Activated T-cell treated with anti-CD3 and anti-CD28 coated beads for 48 hours (primary cell): ENCODE data around the gene HNF1B.

Experiments
- DNase-seq: peaks from one replicate; pipeline ENCODE4 v3.0.0-alpha.2; 2020; ENCODE audit warnings: low read depth

HNF1B gene

DNA sequence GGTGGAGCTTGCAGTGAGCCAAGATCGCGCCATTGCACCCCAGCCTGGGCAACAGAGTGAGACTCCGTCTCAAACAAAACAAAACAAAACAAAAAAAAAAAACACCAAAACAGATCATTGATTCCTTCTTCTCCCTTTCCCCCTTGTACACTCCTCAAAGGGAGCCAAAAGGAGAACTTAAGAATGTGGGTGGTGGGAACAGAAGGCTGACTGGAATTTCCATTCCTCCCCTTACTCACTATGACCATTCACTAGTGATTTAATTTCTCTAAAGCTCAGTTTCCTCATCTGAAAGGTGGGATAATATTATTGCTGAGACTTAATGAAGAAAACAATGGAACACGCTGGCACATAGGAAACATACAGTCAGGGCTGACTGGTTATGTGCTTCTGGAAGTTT lies 17.1 kb upstream of the HNF1B start:
- no peak for DNase-seq

DNA sequence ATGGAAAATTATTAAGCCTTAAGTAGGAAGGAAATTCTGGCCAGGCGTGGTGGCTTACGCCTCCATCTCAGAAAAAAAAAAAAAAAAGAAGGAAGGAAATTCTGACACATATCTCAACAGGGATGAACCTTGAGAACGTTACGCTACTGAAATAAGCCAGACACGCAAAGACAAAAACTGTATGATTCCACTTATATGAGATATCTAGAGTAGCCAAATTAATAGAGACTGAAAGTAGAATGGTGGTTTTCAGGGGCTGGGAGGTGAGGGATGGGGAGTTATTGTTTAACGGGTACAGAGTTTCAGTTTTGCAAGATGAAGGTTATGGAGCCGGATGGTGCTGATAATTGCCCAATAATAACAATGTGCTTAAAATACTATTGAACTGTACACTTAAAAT lies 16.2 kb upstream of the HNF1B start:
- DNase-seq, result no peak

DNA sequence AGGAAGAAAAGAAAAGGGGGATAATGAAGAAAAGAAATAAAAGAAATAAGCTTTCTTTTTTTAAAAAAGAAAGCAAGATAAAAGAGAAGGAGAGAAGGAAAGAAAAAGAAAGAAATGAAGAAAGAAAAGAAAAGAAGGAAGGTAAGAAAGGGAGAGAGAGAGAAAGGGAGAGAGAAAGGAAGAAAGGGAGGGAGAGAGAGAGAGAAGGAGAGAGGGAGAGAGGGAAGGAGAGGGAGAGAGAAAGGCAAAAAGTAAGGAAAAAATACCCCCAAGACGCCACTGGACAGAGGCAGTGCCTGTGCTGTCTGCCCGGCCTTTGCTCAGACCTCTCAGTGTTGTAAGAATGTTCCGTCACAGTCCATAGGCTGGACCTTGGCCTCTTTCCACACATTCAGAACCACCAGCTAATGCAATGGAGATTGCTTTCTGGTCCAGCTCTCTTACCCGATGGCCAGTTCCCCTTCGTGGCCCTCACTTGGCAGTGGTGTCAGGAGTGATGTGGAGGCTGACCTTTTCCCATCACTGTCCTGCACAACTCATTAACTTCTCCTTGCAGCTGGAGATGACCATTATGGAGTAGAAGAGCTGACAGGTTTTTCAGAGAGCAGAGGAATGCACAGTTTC lies 14.3 kb upstream of the HNF1B start:
- no peak for DNase-seq

DNA sequence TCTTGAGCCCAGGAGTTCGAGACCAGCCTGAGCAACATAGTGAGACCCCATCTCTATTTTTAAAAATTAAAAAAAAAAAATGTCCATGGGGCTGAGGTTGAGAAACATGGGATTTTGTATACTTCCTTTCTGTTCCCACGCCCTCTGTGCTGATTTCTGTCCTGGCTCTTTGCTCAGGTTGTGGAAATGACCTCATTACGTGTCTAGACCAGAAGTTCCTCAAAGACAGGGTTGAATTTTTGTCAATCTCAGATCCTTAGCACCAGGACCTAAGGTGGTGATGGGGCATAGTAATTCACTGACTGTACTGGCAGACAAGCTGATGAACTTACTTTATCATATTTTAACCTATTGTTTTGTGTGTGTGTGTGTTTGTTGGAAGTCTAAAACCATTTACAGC lies 11.2 kb upstream of the HNF1B start:
- DNase-seq, result no peak

DNA sequence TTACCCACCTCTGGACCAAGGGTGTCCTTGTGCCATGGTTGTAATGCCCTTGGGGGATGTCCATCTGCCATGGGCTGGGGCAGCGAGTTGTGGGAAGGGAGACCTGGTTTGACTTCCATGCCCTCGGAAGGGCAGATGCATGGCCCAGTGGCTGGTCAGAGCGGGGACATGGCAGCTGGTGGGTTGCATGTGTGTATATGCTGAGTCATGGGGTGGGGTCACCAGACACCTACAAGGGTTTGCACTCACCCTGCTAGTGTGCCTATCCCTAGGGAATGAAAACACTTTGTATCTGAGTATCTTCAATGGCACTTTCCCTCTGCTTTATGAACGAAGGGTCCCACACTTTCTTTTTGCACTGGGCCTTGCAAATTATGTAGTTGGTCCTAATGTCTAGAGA lies 10.6 kb upstream of the HNF1B start:
- DNase-seq, result no peak

GRCh38 chr17:37754363-37754762 lies 9.5 kb upstream of the HNF1B start:
- DNase-seq, result no peak

DNA sequence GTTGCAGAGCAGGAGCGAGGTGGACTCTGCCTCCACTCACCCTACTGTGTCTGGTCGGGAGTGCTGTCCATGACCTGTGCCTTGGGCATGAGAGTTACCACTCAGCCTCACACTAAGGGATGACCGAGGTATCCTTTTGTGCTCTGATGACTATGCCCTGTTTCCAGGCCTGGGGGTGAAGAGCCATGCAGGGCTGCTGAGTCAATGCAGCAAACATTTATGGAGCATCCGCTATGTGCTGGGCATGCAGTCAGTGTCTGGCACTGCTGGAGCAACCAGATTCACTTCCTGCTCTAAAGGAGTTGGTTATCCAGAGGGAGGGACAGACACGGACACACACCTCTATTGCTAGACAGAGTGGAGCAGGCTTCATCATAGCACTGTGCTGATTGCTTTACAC lies 7.6 kb upstream of the HNF1B start:
- DNase-seq, result no peak

GRCh38 chr17:37750768-37751475 lies 6.1 kb upstream of the HNF1B start:
- no peak for DNase-seq

GRCh38 chr17:37750292-37750691 lies 5.4 kb upstream of the HNF1B start:
- DNase-seq, result no peak

DNA sequence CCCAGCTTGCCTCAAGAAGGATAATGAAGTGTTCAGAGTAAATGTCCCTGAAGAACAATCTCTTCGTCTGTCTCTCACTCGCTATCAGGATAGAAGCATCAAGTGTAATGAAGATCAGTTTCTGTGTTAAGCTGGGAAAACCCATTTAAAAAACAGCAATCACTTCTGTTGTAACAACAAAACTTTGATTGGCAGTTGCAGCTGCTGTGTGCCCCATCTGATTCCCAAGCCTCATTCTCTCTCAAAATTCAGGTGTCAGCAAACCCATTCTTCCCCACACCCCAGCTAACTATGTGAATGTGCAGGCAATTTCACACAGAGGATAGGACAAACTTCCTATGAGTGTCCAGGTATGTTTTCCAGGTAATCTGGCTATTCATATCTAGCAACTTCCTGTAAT lies 2.4 kb upstream of the HNF1B start:
- DNase-seq, result no peak

DNA sequence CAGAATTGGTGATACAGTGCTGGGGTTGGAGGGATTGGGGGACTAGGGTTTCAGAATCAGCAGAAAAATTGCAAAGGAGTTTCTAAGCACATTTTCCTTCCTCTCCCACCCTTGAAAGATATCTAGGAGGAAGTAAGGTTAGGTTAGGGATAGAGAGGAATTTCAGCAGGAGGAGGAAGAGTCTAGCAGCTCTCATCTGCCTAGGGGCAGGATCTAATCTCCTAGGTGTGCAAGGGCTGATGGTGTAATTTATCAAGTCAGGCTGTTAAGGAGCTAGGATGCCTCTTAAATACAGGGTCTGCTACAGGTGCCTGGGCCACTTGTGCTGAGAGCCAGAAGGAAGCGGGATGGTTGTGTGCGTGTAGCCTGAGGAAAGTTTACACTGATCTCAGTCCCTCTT lies 1.8 kb upstream of the HNF1B start:
- no peak for DNase-seq

DNA sequence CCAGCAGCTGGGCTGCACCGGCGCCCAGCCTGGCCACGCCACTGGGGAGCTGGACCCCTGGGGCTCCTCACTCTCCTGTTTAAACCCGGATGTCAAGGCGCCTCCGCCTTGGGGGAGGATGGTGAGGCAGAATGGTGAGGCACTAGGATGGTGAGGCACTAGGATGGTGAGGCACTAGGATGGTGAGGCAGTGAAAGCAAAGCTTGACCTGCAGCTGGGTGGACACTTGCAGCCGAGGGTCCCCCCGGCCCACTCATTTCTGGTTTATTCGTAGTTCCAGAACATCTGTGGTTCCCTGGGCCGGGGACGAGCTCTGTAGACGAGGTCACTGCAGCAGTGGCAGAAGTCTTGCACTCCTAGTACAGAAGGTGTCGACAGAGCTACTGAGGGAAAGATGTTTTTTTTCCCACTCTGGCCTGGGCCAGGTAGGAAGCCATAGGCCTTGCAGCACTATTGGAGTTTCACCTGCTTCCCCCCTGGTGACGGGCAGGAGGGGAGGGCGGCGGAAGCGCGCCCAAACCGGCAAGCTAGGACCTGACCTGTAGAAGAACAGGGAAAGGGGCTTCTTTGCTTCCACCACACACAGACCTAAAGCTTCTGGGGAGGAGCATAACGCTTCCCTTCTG lies 1.1 kb upstream of the HNF1B start:
- DNase-seq, result no peak

DNA sequence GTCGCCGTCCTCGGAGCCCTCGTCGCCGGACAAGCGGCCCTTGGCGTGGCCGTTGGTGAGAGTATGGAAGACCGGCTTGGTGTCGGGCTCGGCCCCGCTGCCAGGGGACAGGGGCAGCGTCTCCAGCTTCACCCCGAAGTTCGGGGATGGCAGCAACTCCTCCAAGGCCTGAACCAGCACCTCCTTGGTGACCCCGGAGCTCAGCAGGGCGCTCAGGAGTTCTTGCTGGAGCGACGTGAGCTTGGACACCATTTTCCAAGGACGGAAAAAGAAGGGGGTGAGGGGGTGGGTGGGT lies 279 bp downstream of the HNF1B start:
- no peak for DNase-seq

DNA sequence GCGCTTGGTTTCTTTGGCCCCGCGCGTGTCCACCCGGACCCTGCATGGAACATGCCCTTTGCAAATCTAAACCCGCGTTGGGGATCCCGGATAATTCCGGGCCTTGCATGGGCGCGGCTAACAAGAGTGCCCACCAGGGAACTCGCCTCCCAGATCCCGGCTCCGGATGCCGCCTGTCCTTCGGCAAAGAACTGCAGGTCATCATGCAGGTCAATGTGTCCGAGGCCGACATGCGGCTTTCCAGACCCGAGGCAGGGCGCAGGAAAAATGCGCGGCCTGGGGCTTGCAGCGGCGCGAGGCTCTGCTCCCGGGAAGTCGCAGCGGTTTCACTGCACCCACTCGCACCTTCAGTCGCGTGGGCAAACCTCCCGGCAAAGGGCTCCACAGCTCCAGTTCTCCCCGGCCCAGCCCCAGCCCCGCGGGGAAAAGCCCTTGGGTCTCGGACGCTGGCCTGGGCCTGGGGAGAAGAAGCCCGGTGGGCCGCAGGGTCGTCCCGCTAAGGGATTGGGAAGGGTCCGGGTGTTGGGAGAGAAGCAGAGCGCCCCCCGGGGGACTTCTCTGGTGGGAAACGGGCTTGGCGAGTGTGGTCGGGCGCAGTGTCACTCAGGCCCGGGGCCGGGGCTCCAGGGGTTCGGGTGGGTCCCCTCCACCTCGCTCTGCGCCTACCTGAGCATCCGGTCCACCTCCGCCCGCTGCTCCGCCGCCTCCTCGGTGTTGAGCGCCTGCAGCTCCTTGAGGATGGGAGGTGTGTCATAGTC lies 805 bp downstream of the HNF1B start:
- DNase-seq, result no peak

DNA sequence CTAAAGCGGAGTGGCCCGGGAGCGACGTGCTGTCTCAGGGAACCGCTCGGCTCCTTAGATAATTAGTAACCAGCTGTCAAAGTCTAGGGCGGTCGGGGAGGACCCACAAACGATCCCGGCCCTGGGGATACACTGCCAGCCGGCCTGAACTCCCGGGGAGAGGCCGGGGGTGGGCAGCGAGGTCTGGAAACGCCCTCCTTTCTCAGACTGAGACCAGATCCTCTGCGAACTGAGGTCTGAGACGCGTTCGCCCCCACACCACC lies 1.3 kb downstream of the HNF1B start:
- no peak for DNase-seq

DNA sequence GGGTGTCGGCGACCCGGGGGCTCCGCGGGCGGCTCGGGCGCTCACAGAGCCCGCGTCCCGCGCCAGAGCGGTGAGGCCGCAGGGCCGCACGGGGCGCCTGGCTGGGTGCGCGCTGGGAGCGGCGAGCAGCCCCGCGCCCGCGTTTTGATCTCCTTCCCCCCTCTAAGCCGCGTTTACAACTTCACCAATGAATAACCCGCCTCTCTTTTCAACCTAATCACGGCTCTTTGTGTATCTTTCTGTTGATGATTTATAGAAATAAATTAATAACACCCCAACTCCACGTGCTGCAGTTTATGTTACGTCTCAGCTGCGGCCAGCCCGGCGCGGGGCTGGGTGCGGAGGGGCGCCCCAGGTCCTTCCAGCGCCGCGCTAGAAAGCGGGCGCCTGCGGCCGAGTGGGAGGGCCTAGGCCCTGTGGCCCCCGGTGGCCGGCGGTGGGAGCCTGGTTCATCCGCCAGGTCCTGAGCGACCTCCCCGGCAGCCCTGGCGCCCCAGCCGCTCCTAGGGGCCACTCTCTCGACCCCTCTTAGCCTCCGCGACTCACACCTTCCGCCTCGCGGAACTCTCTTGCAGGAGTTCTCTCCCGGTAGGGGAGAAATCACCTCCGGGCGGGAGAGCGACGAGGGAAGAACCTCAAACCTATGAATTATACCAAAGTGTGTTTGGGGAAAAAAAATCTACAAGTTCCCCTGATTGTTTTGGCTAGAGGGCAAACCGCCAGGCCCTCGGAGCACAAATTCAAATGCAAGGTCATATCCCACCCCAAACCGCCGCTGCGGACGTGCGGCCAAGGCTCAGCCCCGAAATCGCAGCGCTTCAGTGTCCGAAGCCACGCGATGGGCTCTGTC lies 1.9 kb downstream of the HNF1B start:
- DNase-seq, result no peak

DNA sequence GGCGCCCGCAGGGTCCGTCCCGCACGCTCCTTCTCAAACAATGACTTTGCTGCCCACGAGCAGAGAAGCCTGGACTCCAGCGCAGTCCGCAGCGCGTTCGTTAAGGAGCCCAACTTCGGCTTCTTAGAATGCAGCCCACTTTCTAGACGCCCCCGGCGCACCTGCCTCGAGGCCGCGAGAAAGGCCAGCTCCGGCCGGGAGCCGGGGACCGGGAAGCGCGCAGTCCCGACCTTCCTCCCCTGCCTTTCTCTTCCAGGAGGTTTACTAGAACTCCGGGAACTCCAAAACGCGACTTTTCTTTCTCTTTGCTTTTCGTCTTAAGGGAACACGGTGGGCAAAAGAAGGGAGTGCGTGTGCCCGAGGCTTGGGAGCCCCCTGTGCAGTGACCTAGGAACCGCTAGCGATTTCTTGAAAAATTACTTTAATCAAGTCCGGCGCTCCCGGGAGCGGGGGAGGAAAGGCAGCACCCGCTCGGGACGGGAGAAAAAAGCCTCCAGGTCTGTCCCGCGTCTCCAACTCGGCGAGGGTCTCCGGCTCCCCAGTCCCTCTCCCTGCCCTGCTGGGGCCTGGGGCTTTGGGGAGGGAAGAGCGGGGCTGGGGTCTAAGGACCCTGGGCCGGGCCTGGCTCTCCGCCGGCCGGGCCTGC lies 2.6 kb downstream of the HNF1B start:
- DNase-seq, result no peak

GRCh38 chr17:37741341-37742115 lies 3.3 kb downstream of the HNF1B start:
- DNase-seq, result no peak

GRCh38 chr17:37740915-37741314 lies 3.9 kb downstream of the HNF1B start:
- DNase-seq, result no peak

DNA sequence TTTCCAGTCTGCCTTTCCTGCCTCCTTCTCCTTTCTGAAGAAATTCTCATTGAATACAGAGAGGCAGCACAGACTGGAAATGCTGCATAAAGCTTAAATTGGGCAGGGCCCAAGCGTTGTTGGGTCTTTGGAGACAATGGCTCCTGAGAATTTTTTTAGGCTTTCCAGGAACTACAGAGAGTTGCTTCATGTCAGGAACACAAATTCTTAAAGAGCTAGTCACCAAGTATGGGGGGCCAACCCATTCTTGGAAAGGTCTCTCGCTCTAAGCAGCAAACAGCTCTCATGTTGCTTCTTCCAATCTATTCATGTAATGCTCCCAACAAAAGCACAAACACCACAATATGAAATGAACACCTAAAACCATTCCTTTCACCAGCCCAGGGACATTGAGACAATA lies 6.9 kb downstream of the HNF1B start:
- DNase-seq, result no peak

GRCh38 chr17:37737081-37737480 lies 7.8 kb downstream of the HNF1B start:
- DNase-seq, result no peak
